IPS-20b (cell line): Measurements from ENCODE around the gene PMPCA.
"Not testable (repeated sequence)": the region's sequence is repeated elsewhere in the genome, so short reads cannot be mapped to it uniquely, and the experiment has no call there.

Experiments
- H3K27ac ChIP-seq: one replicate; pipeline ENCODE4 v1.5.1; 2013; ENCODE audit warnings: low read length
- H3K27me3 ChIP-seq: 2 replicates; pipeline ENCODE4 v1.6.1; 2013; ENCODE audit warnings: mild to moderate bottlenecking, low read length, inconsistent platforms; ENCODE audit not compliant: insufficient read depth
- H3K36me3 ChIP-seq: 2 replicates; pipeline ENCODE4 v1.6.1; 2013; ENCODE audit warnings: low read depth, mild to moderate bottlenecking, inconsistent platforms, low read length, moderate library complexity; ENCODE audit not compliant: insufficient read depth
- H3K4me1 ChIP-seq: 2 replicates; pipeline ENCODE4 v1.6.1; 2013; ENCODE audit warnings: mild to moderate bottlenecking, control low read depth, inconsistent platforms, low read length, moderate library complexity; ENCODE audit not compliant: insufficient read depth
- H3K4me3 ChIP-seq: 2 replicates; pipeline ENCODE4 v1.5.1; 2013; ENCODE audit warnings: mild to moderate bottlenecking, low read length, inconsistent platforms
- H3K9ac ChIP-seq: 2 replicates; pipeline ENCODE4 v1.6.1; 2013; ENCODE audit warnings: low read depth, mild to moderate bottlenecking, inconsistent platforms, low read length, moderate library complexity
- H3K9me3 ChIP-seq: 2 replicates; pipeline ENCODE4 v1.6.1; 2013; ENCODE audit warnings: mild to moderate bottlenecking, low read depth, low read length, inconsistent platforms; ENCODE audit not compliant: insufficient read depth

The PMPCA gene

GRCh38 chr9:136399176-136400037, 11.1 kb upstream of the PMPCA start:
- no peak overlapping the region for H3K27ac ChIP-seq
- peak overlapping the region; percentile 85 for H3K9ac ChIP-seq
- H3K4me3 ChIP-seq = peak overlapping the region; percentile 92
- no peaks in the 10 kb centered on the region for H3K9me3 ChIP-seq
- H3K36me3 ChIP-seq = peaks cover 68% of the 10 kb centered on the region
- H3K4me1 ChIP-seq = 0 out of 2 replicates have a peak, but pooled peaks cover 4% of the 10 kb centered on the region
- no peaks in the 10 kb centered on the region for H3K27me3 ChIP-seq

GRCh38 chr9:136400038-136400834, 10.2 kb upstream of the PMPCA start, which contains the start of gene SNAPC4:
Gene SNAPC4, minus strand, starts transcription at chr9:136400170. Its CDS starts 1,742 bp downstream, at chr9:136398428.
- H3K36me3 ChIP-seq = peaks cover 68% of the 10 kb centered on the region
- H3K27ac ChIP-seq = no peak within 1 kb of the TSS
- 0 out of 2 replicates have a peak, but pooled peaks cover 4% of the 10 kb centered on the region for H3K4me1 ChIP-seq
- H3K27me3 ChIP-seq = no peaks in the 10 kb centered on the region
- no peaks in the 10 kb centered on the region for H3K9me3 ChIP-seq
- peak within 1 kb of the TSS; percentile 92 for H3K4me3 ChIP-seq
- peak within 1 kb of the TSS; percentile 85 for H3K9ac ChIP-seq

- H3K4me1 ChIP-seq = 0 out of 2 replicates have a peak, but pooled peaks cover 4% of the 10 kb centered on the region
- no peak overlapping the region for H3K4me3 ChIP-seq
- H3K36me3 ChIP-seq = peaks cover 68% of the 10 kb centered on the region
- no peaks in the 10 kb centered on the region for H3K9me3 ChIP-seq
- H3K9ac ChIP-seq = no peak overlapping the region
- no peaks in the 10 kb centered on the region for H3K27me3 ChIP-seq
- no peak overlapping the region for H3K27ac ChIP-seq
Measured at GRCh38 chr9:136401173-136401922, 9.1 kb upstream of the PMPCA start.

- no peak overlapping the region for H3K4me3 ChIP-seq
- H3K36me3 ChIP-seq = peaks cover 68% of the 10 kb centered on the region
- no peak overlapping the region for H3K9ac ChIP-seq
- no peaks in the 10 kb centered on the region for H3K27me3 ChIP-seq
- no peaks in the 10 kb centered on the region for H3K9me3 ChIP-seq
- 0 out of 2 replicates have a peak, but pooled peaks cover 4% of the 10 kb centered on the region for H3K4me1 ChIP-seq
- no peak overlapping the region for H3K27ac ChIP-seq
Measured at GRCh38 chr9:136402067-136402466, 8.4 kb upstream of the PMPCA start.

GRCh38 chr9:136403538-136403914, 6.9 kb upstream of the PMPCA start:
- Histone ChIP-seq H3K4me1 (0 out of 2 replicates have a peak, but pooled peaks cover 4% of the 10 kb centered on the region), H3K36me3 (peaks cover 66% of the 10 kb centered on the region), H3K9me3 (no peaks in the 10 kb centered on the region), H3K27ac (no peak overlapping the region), H3K4me3 (no peak overlapping the region), H3K27me3 (no peaks in the 10 kb centered on the region), H3K9ac (no peak overlapping the region)

- H3K36me3 ChIP-seq = peaks cover 64% of the 10 kb centered on the region
- no peaks in the 10 kb centered on the region for H3K27me3 ChIP-seq
- H3K9me3 ChIP-seq = no peaks in the 10 kb centered on the region
- H3K9ac ChIP-seq = no peak overlapping the region
- H3K4me1 ChIP-seq = no peaks in the 10 kb centered on the region
- no peak overlapping the region for H3K27ac ChIP-seq
- H3K4me3 ChIP-seq = no peak overlapping the region
Measured at GRCh38 chr9:136403915-136404800, 6.3 kb upstream of the PMPCA start.

- H3K4me3 ChIP-seq = no peak overlapping the region
- peaks cover 3% of the 10 kb centered on the region; the same call in 1 of the 2 replicates for H3K4me1 ChIP-seq
- no peaks in the 10 kb centered on the region for H3K9me3 ChIP-seq
- H3K27ac ChIP-seq = no peak overlapping the region
- H3K9ac ChIP-seq = no peak overlapping the region
- no peaks in the 10 kb centered on the region for H3K27me3 ChIP-seq
- peaks cover 64% of the 10 kb centered on the region for H3K36me3 ChIP-seq
Measured at GRCh38 chr9:136404801-136405136, 5.7 kb upstream of the PMPCA start.

GRCh38 chr9:136405481-136405880, 5.0 kb upstream of the PMPCA start:
- Histone ChIP-seq H3K27me3 (no peaks in the 10 kb centered on the region), H3K9me3 (no peaks in the 10 kb centered on the region), H3K36me3 (peaks cover 64% of the 10 kb centered on the region), H3K4me1 (peaks cover 3% of the 10 kb centered on the region; the same call in 1 of the 2 replicates), H3K4me3 (no peak overlapping the region), H3K9ac (no peak overlapping the region), H3K27ac (no peak overlapping the region)

GRCh38 chr9:136405904-136406303, 4.6 kb upstream of the PMPCA start:
- not testable (repeated sequence) for H3K27ac ChIP-seq, H3K4me3 ChIP-seq

GRCh38 chr9:136407061-136407460, 3.4 kb upstream of the PMPCA start:
- H3K9me3 ChIP-seq, H3K27me3 ChIP-seq, H3K9ac ChIP-seq, H3K27ac ChIP-seq, H3K4me3 ChIP-seq, H3K4me1 ChIP-seq: not testable (repeated sequence)
- peaks cover 60% of the 10 kb centered on the region for H3K36me3 ChIP-seq

More at GRCh38 chr9:136405904-136406303, 4.6 kb upstream of the PMPCA start:
- H3K4me1 ChIP-seq, H3K27me3 ChIP-seq, H3K9ac ChIP-seq, H3K9me3 ChIP-seq: not testable (repeated sequence)
- H3K36me3 ChIP-seq = peaks cover 64% of the 10 kb centered on the region
